ENCODE measurements around the gene TSNAX.

DNA sequence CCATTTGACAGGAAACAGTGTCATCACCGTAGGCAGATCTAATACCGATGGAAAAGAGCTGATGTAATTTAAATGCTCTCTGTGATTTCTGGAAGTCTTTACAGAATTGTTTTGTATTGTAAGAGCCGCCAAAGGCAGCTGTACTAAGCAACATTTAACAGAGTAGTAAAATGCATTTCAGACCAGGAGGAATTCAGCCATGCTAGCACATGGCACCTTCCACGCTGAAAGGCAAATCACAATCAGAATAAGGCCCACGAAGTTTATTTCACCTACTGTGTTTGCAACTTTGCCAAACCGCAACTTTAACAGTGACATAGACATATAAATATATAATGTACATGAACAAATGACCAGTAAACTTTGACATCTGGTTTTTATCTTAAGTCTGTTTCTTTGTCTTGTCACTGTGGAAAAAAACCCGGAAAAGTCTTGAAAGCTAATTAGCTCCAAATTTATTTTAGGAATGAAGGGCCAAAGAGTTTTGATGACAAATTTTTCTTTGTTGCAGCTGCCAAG, 72.0 kb downstream of the TSNAX start:
- TF ChIP-seq, protein P1, sequence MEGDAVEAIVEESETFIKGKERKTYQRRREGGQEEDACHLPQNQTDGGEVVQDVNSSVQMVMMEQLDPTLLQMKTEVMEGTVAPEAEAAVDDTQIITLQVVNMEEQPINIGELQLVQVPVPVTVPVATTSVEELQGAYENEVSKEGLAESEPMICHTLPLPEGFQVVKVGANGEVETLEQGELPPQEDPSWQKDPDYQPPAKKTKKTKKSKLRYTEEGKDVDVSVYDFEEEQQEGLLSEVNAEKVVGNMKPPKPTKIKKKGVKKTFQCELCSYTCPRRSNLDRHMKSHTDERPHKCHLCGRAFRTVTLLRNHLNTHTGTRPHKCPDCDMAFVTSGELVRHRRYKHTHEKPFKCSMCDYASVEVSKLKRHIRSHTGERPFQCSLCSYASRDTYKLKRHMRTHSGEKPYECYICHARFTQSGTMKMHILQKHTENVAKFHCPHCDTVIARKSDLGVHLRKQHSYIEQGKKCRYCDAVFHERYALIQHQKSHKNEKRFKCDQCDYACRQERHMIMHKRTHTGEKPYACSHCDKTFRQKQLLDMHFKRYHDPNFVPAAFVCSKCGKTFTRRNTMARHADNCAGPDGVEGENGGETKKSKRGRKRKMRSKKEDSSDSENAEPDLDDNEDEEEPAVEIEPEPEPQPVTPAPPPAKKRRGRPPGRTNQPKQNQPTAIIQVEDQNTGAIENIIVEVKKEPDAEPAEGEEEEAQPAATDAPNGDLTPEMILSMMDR (IDR thresholded peaks at IDR 0.05; ENCODE audit: insufficient read depth, low read length) = no peak
- TF ChIP-seq POLR2AphosphoS5 (IDR thresholded peaks at IDR 0.05; ENCODE audit: low read depth) = no peak
- TF ChIP-seq, protein P2, sequence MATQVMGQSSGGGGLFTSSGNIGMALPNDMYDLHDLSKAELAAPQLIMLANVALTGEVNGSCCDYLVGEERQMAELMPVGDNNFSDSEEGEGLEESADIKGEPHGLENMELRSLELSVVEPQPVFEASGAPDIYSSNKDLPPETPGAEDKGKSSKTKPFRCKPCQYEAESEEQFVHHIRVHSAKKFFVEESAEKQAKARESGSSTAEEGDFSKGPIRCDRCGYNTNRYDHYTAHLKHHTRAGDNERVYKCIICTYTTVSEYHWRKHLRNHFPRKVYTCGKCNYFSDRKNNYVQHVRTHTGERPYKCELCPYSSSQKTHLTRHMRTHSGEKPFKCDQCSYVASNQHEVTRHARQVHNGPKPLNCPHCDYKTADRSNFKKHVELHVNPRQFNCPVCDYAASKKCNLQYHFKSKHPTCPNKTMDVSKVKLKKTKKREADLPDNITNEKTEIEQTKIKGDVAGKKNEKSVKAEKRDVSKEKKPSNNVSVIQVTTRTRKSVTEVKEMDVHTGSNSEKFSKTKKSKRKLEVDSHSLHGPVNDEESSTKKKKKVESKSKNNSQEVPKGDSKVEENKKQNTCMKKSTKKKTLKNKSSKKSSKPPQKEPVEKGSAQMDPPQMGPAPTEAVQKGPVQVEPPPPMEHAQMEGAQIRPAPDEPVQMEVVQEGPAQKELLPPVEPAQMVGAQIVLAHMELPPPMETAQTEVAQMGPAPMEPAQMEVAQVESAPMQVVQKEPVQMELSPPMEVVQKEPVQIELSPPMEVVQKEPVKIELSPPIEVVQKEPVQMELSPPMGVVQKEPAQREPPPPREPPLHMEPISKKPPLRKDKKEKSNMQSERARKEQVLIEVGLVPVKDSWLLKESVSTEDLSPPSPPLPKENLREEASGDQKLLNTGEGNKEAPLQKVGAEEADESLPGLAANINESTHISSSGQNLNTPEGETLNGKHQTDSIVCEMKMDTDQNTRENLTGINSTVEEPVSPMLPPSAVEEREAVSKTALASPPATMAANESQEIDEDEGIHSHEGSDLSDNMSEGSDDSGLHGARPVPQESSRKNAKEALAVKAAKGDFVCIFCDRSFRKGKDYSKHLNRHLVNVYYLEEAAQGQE (IDR thresholded peaks at IDR 0.05; ENCODE audit: insufficient replicate concordance, low read depth) = no peak

All from HL-60 (cell line).